HFF-Myc (cell line): ENCODE results near the gene CDRT4.
"Not testable (repeated sequence)": the region's sequence is repeated elsewhere in the genome, so short reads cannot be mapped to it uniquely, and the experiment has no call there.

ENCODE experiments used
- DNase-seq: peaks from one replicate; pipeline ENCODE4 v3.0.0-alpha.2; 2011; ENCODE audit warnings: low read depth; ENCODE audit errors: extremely low read depth
- H3K4me3 ChIP-seq: replicated peaks from 2 replicates; pipeline ENCODE4 v1.5.1; 2011; ENCODE audit warnings: low read depth, mild to moderate bottlenecking, control low read depth, low read length
- TF ChIP-seq, protein P1 (sequence below): IDR thresholded peaks from 2 replicates; pipeline ENCODE4 v1.5.1; 2012; ENCODE audit warnings: mild to moderate bottlenecking, low read depth, low read length, control low read depth; ENCODE audit errors: missing control alignments

Gene CDRT4

DNA sequence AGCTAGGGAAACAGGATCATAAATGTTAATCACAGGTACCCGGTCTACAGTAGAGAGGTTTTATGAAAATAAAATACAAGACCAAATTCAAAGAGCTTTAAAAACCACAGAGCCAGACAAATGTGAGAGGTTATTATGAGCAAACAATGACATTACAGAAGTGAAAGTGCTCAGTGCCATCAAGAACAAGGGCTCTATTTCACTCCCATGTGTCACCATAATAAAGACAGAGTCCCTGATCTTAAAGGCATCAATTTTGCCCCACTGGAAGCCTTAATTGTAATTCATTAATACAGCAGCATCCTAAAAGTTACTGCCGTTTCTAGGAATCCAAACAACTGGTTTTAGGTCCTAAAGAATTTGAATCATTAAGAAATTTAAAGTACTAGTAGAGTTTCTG is 43.7 kb upstream of the CDRT4 start:
- TF ChIP-seq, protein P1, sequence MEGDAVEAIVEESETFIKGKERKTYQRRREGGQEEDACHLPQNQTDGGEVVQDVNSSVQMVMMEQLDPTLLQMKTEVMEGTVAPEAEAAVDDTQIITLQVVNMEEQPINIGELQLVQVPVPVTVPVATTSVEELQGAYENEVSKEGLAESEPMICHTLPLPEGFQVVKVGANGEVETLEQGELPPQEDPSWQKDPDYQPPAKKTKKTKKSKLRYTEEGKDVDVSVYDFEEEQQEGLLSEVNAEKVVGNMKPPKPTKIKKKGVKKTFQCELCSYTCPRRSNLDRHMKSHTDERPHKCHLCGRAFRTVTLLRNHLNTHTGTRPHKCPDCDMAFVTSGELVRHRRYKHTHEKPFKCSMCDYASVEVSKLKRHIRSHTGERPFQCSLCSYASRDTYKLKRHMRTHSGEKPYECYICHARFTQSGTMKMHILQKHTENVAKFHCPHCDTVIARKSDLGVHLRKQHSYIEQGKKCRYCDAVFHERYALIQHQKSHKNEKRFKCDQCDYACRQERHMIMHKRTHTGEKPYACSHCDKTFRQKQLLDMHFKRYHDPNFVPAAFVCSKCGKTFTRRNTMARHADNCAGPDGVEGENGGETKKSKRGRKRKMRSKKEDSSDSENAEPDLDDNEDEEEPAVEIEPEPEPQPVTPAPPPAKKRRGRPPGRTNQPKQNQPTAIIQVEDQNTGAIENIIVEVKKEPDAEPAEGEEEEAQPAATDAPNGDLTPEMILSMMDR: no peak
- DNase-seq: no peak
- no peak overlapping the region for H3K4me3 ChIP-seq

DNA sequence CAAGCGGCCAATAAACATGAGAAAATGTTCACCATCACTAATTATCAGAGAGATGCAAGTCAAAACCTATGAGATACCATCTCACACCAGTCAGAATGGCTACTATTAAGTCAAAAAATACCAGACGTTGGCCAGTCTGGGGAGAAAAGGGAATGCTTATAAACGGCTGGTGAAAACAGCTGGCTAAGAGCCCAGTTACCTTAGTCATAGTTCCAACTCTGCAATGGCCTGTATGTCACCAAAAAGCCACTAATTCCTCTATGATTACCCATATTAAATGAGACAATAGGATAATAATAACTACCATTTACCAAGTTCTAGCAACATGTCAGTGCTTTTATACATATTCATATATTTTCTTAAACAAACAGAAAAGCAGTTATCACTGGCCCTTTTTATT is 42.9 kb upstream of the CDRT4 start:
- TF ChIP-seq, protein P1: no peak
- no peak overlapping the region for H3K4me3 ChIP-seq
- no peak for DNase-seq

DNA sequence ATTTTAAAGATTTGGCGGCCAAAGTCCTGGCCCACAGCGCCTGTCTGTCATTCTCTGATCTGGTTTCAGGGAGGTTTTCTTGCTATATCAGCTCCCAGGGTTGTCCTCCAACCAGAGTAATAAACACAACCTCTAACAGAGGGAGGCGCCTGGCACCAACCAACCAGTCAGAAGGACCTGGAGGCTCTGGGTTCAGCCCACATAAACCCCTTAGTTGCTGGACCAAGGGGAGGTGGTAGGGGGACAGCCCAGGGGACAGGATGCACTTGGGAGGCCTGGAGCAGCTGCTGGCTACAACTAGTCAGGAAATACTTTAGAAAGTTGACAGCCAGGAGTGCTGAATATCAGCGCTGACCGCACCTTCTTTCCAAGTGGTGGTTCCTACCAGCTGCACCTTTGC is 41.7 kb upstream of the CDRT4 start:
- no peak overlapping the region for H3K4me3 ChIP-seq
- DNase-seq: no peak
- TF ChIP-seq, protein P1: no peak

DNA sequence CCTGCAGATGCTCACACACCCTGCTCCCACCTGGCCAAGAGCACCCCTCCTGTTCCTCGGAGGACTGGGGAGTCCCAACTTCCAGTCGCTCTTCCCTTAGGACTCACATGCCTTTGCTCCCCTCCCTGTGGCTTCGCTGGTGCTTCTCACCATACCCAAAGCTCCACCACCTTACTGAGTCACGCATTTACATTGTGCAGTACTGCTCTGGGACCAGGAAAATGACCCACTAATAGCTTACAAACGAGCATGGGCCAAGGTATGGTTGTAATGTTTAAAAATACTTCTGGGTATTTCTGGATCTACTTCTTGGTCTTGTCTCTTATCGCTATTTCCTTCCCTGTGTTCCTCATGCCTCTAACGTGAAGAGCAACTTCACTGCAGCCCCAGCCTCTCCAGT is 41.0 kb upstream of the CDRT4 start:
- TF ChIP-seq, protein P1: no peak
- no peak for DNase-seq
- H3K4me3 ChIP-seq: no peak overlapping the region

DNA sequence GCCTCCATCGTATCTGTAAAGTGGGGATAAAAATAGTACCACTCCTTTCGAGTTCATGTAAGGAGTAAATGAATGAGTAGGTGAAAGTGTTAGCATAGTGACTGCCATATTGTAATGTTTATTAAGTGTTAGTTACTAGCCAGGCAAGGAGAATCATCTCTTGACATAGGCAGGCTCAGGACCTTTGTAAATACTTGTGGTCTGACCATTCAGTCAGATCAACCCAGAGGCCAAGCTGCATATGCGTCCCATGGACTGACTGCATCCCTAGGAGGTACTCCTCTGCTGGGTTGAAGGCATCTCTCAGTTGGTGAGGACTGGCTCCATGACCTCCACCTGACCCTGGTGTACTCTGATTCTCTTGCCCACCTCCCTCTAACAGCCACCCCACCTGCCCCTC is 40.5 kb upstream of the CDRT4 start:
- TF ChIP-seq, protein P1: no peak
- no peak overlapping the region for H3K4me3 ChIP-seq
- DNase-seq: no peak

DNA sequence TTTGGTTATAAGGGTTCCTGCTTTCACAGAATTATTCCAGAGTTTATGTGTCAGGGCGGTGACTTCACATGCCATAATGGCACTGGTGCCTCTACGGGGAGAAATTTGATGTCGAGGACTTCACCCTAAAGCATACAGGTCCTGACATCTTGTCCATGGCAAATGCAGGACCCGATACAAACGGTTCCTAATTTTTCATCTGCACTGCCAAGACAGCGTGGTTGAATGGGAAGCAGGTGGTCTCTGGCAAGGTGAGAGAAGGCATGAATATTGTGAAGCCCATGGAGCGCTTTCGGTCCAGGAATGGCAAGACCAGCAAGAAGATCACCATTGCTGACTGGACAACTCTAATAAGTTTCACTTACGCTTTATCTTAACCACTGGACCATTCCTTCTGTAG is 39.6 kb upstream of the CDRT4 start:
- no peak overlapping the region for H3K4me3 ChIP-seq
- TF ChIP-seq, protein P1: no peak
- DNase-seq: no peak

DNA sequence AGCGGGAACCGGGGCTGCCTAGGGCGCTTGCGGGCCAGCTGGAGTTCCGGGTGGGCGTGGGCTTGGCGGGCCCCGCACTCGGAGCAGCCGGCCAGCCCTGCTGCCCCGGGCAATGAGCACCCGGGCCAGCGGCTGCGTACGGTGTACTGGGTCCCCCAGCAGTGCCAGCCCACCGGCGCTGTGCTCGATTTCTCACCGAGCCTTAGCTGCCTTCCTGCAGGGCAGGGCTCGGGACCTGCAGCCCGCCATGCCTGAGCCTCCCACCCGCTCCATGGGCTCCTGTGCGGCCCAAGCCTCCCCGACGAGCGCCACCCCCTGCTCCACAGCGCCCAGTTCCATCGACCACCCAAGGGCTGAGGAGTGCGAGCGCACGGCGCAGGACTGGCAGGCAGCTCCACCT is 38.3 kb upstream of the CDRT4 start:
- not testable (repeated sequence) for H3K4me3 ChIP-seq, DNase-seq

DNA sequence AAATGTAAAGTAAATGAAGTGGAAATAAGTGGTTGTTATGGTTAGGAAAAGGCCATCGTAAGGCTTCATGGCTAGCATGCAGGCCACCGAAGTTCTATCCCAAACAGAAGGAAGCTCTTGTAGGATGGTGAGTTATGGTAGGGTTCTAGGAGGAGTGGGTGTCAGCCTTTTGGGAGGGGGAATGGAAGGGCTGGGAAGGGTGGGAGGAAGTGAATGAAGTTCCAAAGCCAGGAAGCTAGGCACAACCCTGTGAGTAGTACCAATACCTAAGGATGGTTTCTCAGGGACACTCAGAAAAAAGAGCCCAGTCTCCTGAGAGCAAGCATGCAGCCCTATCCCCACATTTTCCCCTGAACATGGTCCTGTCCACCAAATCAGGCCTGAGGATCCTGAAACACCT is 36.3 kb upstream of the CDRT4 start:
- no peak for DNase-seq
- TF ChIP-seq, protein P1: no peak
- no peak overlapping the region for H3K4me3 ChIP-seq
